Fibroblast of skin of right quadriceps (primary cell): Measurements from ENCODE around the gene PAM16.

ENCODE experiments used
- DNase-seq: peaks from one replicate; pipeline ENCODE4 v3.0.0-alpha.2; 2013

The PAM16 gene

DNA sequence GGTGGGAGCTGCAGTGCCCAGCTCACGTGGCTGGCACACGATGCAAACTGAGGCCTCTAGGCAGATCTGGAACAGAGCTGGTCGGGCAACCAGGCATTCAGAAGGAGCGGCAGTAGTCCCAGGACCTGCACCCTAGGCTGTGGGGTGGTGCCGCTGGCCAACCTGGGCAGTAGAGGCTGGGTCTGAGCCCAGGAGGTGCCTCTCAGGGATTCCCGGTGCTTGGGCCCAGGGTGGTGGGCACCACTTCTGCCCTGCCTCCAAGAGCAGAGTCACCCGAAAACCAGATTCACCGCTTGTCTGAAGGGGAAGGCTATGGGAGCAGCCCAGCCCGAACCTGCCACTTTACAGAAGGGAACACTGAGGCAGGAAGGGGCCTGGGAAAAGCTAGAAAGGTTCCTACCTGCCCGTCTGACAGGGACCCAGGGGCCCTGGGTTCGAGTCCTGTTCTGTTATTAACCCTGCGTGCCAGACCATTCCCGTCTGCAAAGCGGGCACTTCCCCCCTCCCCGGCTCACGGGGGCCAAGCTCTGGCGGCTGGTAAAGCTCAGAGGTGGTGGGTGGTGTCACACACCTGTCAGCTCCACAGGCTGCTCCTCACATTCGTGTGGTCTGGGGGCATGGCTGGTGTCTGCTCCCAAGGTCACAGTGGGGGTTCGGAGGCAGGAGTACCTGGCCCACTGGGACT is 18.4 kb downstream of the PAM16 start:
- DNase-seq: no peak

DNA sequence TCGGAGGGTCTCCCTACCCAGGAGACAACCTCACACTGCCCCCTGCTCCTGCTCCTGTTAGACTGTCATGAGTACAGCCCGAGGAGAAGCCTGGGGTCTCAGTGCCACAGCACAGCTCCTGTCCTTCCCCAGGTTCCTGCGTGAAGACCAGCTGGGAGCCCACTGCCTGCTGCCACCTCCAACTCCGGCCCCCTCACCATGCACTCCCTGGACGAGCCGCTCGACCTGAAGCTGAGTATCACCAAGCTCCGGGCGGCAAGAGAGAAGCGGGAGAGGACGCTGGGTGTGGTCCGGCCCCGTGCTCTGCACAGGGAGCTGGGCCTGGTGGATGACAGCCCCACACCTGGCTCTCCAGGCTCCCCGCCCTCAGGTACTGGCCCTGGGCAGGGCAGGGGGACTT is 19.0 kb downstream of the PAM16 start:
- DNase-seq: no peak

DNA sequence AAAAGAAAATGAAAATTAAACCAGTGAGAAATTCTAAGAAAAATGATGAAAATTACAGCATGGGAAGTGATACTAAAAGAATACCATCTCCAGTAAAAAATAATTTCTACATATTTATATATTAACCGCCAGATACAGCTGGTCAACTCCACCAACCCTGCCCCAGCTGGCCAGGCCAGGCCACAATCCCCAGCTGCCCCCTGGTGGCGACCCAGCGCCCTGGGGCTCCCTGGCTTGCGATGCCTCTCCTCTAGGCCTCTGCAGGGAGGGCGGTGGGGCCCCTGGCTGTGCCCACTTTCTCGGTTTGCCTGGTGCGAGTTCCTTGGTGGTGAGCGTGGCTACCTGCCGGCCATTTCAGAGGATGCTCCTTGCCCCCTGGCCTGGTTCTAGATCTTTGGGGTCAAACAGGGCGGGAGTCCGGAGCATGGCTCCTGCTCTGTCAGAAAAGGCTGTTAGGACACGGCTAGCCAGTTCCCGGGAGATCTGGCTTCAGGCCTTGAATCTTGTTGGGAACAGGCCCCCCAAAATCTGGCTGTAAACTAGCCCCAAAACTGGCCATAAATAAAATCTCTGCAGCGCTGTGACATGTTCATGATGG is 20.7 kb downstream of the PAM16 start:
- DNase-seq: peak; percentile 43

DNA sequence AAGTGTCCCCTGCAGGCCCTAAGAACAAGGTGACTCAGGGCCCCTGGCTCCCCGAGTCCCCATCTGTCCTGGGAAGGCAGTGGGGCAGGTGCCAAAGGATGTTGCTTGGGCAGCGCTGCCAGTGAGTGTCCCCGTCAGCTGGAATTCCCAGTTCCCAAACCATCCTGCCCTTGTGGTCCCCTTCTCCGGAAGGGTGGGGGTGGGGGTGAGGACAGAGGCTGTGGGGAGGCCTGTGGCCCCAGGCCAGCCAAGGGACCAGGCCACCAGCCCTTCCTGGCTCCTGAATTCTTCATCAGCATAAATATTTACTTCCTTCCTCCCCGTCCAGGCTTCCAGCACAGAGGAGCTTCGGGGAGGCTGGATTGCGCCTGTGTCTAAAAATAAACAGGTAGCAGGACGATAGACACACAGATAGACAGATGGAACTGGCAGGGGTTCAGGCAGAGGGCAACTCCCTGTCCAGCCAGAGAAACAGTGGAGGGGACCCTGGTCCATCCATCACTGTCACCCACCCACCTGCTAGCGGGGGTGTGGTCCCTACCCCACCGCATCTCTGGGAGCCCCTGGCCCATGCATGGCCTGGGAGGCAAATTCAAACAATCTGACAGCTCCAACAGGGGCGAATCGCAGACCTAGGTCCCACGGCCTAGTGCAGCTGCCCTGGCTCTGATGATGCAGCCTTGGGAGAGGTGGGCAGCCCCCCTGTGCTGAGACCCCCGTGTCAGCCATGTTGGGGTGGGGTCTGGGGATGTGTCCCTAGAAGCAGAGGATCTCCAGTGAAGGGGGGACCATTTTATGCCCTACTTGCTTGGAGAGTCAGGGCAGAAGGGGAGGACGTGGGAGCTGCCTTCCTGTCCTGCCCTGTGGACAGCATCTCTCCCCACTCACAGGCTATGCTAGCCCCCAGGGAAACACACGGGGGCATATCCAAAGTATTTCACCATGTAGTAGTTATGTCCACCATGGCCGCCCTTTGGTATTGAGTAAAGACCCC is 22.0 kb downstream of the PAM16 start:
- DNase-seq: no peak

DNA sequence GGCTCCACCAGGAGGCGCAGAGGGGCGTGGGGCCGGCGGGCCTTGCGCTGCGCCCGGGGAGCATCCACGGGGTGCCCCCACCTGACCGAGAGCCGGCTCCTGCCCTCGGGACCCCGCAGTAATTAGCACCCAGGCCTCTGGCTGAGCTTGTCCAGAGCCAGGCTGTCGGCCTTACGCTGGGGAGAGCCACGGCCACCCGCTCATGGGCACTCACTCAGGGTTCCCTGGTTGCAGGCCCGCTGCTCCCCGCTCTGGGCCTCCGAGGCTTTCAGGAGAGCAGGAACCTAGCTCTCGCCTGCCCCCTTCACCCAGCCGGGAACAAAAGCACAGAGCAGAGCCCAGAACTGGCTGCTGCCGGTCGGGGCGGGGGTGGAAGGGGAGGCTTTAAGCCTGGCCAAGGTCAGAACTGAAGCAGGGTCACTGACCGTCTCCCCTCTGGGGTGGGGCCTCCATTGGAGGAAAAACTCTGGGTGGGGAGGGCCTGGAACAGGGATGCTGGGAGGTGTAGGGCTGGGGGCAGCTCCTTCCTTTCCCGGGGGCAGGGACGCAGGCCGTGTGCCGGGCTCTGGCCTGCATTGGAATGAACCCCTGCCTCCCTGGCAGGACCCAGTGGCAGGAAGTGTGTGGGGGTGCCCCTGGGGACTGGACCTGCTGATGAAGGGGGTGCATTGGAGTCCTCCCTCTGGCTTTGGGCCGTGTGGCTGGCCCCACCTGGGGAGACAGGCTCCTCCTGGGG is 22.9 kb downstream of the PAM16 start:
- DNase-seq: peak; percentile 78

DNA sequence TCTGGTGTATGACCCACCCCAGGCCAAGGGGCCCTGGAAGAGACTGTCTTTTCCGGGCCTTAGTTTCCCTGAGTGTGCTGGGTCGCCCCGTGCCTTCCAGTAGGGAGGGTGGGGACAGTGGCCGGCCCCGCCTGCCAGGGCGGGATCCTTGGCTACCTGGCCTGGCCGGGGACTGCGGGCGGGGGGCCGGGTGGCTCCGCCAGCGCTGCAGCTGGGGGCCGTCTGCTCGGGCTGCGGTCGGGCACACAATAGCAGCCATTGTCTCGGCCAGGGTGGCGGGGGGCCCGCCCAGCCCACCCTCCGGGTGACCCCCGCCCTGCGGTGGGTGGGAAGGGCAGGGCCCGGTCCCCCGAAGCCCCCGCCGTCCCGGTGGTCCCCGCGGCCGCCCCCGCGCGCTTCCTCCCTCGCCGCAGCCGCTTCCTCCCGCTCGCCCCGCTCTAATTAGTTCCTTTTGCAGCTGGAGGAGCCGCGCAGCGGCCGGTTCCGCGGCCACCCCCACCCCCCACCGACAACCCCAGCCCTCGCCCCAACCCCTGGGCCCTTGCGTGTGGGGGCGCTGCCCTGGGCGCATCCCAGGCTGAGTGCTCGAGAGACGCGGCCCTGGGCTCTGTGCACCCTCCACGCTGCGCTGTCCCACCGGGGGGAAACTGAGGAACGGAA is 23.6 kb downstream of the PAM16 start:
- DNase-seq: no peak

DNA sequence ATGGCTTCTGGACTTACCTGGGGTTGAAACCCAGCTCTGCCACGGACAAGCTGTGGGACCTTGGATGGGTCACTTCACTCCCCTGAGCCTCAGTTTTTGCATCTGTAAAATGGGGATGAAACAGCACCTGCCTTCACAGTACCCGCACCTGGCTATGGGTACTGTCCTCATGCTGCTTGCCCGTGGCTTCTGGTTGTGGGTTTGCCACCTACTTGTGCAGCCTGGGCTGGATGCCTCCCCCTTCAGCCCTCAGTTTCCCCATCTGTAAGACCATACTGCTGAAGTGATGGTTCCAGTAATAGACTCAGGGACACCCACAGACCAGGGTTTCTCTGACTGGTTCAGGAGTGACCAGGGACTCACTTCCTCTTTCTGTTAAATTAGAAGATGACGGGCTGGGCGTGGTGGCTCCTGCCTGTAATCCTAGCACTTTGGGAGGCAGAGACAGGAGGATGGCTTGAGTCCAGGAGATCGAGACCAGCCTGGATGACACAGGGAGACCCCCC is 25.8 kb downstream of the PAM16 start:
- DNase-seq: no peak

DNA sequence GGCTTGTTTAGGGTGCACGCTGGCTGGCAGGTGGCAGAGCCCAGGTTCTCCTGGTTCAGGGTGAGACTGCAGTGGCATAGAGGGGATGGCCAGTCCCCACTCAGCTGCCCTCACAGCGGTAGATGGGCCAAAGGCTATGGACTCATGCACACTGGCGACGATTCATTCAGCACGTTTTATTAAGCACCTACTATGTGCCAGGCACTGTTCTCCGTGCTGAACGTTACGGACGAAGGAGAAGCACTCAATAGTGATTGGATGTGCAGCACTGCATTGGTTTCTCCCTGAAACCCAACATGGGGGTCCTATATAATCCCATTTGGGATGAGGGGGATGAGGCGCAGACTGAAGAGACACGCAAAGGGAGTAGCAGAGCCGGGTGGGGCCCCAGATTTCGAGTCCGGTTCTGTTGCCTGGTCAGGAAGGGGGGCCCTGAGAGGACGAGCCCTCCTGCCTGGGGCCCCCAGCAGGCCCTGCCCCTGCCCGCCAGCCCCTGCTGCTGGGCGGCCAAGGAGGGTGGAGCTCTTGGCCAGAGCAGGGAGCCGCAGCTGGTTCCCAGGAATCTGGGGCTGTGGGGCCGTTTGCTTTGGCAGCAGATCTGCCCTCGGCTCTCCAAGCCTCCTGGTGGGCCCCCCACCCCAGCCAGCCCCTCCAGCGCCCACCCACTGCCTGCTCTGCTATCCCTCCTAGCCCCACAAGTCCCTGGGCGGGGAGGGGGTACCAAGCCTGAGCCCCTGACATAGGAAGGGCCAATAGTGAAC is 26.4 kb downstream of the PAM16 start:
- no peak for DNase-seq

DNA sequence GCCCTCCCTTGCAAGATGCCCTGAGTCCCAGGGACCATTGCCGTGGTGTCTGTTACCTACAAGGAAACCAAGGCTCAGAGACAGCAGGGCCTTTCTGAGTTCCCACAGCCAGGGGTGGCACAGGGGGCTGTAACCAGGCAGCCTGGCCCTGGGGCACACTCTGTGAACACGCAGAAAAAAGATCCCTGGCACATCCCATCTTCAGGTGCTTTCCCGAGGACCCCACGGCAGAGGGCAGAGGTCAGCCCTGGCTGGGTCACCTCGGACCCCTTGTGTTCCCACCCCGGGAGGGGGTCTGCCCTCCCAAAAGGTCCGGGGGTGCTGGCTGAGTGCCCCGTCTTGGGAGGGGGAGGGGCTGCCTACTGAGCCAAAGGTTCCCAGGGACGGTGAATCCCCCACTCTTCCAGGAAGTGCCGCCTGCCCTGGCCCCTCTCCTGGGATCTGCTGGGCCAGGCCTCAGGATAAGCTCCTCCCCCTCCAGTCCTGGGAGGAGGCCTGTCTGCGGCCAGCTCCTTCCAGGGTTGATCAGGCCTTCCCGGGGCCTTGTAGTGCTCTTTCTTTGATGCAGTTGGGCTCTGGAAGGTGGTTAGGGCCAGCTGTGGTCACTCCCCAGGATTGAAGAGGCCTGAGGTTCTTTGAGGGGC is 27.2 kb downstream of the PAM16 start:
- peak; percentile 51 for DNase-seq

DNA sequence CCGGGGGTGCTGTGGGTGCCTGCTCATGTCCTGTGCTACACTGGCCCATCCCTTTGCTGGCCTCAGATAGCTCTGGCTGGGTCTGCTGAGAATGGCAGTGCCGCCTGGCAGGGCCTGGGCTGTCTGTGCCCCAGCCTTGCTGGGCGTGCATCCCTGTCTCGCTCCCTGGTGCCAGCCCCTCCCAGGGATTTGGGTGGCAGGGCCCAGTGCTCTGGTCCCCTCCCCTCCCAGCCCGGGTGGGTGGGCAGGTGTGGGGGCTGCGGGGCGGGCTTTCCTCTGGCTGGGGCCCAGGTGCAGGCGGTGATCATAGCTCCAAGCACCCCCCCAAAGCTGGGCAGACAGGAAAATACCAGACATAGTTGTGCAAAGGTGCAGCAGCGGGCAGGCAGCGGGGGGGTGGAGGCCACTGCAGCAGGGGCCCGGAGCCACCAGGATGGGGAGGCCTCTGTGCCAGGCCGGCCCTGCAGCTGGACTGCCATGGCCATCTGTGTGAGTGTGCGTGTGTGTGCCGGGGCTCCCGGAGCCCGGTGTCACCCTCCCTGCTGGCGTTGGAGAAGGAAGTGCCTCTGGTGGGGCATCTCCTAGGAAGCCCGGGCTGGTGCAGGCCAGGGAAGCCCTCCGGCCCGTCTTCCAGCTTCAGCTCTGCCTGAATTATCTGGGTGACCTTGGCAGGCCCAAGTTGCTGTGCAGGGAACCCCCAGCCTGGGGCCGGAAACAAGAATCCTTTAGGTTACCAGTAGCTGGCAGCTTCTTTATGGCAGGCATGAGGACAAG is 27.9 kb downstream of the PAM16 start:
- no peak for DNase-seq

DNA sequence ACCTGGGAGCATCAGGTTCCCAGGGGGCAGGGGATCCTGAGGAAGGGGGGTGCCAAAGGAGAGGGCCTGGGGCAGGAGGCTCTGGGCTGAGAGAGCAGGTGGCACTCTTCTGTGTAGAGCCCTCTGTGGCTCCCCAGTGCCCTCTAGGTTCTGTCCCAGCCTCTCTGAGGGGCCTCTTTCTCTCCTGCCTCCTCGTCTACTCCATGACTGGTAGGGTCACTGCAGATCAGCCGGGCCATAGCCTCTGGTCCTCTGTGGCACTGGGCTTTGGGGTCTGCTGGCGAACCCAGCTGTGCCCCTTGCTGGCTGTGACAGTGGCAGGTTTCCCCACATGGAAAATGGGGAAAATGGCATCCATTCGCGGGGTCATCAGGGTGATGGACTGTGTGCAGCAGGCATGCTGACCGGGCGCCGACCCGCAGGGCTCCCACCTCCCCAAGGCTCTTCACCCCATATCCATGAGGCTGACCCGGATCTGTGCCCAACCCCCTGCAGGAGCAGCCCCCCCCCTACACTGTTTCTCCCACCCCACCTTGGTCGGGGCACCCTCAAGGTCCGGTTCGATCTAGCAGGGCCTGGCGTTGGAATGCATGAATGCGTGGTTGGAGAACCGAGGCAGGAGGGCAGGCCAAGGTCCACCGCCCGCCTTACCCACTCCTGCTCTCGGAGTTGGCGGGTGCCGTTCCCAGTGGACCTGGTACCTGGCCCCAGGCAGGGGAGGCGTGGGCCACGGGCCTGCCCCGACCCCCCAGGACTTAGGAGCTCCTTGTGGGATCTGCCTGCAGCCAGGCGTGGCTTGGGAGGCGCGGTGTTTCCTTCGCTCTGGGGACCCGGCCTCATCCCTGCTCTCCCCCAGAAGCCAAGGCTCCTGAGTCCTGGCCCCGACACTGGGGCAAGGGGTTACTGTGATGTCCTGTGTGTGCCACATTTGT is 28.7 kb downstream of the PAM16 start:
- no peak for DNase-seq

DNA sequence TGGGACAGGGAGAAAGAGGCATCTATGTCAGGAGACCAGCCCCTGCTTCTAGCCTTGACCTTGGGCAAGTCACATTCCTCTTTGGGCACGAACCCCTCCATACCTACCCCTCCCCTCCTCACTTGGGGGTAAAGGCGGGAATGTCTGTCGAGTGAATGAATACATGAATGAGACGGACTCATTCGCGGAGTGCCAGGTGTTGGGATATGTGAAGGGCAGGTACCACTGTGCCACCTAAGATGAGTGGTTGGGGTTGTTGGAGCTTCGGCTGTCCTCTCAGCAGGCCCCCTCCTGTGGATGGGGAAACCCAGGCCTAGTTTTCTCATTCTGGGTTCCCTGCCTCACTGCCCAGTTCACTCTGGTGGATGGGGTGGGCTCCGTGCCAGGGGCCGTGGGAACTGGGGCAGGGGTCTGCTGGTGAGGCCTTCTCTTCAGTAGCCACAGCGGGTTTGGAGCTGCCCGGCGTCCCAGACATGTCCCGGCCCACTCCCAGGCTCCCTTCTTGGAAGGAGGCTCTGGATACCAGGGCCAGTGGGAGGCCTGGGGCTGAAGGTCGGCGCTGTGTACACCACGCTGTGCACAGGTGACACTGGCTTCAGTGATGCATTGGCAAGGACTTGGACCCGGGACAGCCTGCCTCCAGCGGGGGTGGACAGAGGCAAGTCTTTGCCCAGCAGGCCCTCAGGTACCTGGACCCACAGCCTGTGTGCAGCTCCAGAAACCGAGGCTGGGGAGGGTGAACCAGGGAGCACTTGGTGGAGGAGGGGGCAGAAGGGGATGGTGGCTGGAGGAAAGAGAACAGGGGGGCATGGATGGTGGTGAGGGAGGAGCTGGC is 29.6 kb downstream of the PAM16 start:
- DNase-seq: no peak

DNA sequence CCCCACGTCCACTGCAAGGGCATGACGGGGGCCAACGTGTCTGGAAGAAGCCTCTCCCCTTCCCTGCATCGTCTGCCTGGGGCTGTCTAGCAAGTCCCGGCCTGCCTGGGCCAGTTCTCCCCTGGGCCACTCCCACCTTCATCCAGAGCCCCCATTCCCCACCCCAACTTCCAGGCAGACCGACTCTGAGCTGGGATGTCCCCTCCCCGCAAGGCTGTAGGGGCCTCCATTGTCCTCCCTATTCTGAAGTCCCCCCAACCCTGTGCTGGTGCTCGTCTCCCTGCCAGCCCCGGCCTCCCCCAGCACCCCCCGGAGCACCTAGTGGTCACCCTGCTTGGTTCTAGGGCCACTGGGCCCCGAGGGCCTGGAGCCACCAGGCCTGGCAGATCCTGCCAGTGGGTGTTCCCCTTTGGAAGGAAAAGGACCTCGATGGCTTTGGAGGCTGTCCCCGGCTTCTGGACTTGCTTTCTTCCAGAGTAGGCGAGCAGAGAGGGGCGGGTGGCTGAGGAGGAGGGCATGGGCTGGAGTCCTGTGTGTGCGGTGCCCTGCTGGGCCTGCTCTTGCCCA is 30.5 kb downstream of the PAM16 start:
- DNase-seq: no peak

DNA sequence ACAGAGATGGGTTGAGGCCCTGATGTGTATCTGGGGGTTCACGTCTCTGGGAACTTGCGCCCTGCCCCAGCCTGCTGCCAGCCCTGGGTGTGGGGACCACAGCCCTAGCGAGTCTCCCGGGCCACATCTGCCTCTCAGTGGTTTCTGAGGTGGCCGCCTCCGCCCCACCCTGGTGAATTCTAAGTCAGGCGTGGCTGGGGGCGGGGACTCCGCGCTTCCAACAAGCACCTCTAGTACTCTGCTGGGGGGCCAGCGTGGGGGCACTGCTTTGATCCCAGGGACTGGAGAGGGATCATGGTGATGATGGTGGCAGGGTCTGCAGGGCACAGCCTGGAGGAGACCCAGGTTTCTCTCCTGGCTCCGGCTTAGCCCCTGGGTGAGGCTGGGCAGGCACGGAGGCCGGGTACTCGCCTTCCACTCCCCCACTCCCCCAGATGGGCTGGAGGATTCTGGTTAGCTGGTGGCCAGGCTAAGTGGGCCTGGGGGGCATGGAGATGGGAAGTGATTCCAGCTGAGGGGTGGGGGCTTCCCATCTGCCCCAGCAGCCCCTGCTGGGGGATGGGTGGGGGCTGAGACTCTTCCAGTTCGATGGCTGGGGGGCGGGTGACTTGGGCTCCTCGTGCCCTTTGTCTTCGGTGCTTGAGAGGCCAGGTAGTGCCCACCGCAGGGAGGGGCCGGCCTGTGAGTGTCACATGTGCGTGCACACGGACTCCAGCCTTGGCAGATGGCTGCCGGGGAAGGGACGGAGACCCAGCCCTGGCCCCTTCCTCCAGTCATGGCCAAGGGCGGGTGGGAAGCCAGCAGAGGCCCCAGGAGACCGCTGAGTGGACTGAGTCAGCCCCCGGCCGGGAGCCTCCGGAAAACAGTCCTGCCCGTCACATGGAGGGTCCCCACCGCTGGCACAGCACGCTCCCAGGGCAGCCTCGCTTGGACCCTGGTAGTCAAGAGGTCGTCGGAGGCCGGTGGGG is 31.4 kb downstream of the PAM16 start:
- DNase-seq: no peak

DNA sequence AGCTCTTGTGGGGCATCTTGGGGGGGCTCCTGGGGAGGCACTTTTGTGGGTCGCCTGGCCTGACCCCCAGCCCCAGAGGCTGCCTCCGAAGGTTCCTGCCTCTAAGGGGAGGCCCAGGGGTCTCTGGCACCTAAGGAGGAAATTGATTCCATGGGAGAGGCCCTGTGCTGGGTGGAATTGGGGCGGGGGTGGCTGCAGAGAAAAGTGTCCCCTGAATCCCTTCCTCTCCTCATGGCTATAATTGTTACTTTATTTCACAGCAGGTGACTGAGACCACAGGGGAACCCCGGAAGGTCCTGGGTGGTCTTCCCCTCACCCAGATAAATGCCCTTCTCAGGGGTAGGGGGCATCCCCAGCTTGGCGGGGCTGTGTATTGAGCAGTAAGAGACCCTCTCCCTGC is 32.2 kb downstream of the PAM16 start:
- DNase-seq: no peak

DNA sequence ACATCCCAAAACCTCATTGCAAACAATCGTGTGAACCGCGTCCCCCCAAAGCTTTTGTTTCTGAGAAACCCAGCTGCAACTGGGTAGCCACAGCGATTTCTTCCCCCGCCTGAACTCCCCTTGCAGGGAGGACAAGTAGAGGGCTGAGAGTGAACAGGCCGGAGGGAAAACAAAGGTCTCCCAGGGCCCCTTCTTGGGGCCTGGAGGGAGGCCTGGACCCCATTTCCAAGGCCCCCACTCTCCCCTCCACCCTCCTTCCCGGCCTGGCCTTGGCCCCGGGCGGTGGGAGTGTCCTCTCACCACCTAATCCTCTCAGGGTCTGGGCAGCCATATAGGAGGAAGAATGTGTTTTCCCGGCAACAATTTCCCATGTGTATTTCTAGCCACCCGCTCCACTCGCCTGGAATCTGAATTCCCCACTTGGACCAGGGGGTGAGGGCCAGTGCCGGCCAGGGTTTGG is 32.6 kb downstream of the PAM16 start:
- no peak for DNase-seq
